Measurements from ENCODE around the gene YWHAE.
A peak's percentile ranks its signal among the peaks of the same experiment; 100 is the strongest.

Gene YWHAE

GRCh38 chr17:1414001-1414574 is 14.1 kb upstream of the YWHAE start:
- H3K4me3 ChIP-seq (ENCODE audit: control insufficient read depth in 1 of 7, extremely low read depth in 1 of 7, insufficient read depth in 4 of 7, low read depth in 2 of 7, low read length in 6 of 7), result no peak overlapping the region
- WGBS (ENCODE audit: insufficient coverage), result 81% methylated on average over 6 of the region's 9 CpGs
- no peaks in the 10 kb centered on the region for H3K9me3 ChIP-seq (ENCODE audit: control extremely low read depth in 1 of 5, control insufficient read depth in 4 of 5, insufficient read depth in 2 of 5, low read depth in 1 of 5, low read length in 4 of 5)
- no peaks in the 10 kb centered on the region for H3K36me3 ChIP-seq (ENCODE audit: control insufficient read depth in 4 of 4, insufficient read depth in 4 of 4, low read length in 3 of 4)
- peaks cover 0 to 3% (median under 1%) of the 10 kb centered on the region in 4 experiments for H3K4me1 ChIP-seq (ENCODE audit: control extremely low read depth in 1 of 4, control insufficient read depth in 4 of 4, insufficient read depth in 4 of 4, low read length in 3 of 4)
- H3K27ac ChIP-seq (ENCODE audit: insufficient read depth in 1 of 2, low read depth in 1 of 2, low read length in 2 of 2, poor library complexity in 1 of 2, severe bottlenecking in 2 of 2), result no peak overlapping the region
- DNase-seq, result no peak
- no peaks in the 10 kb centered on the region for H3K27me3 ChIP-seq (replicated peaks in 2 of 5; ENCODE audit: control insufficient read depth in 4 of 5, insufficient read depth in 5 of 5, low read length in 4 of 5)
- CTCF ChIA-PET, result interaction anchor here (1.3 kb wide), 1 partner anchor 10 kb away, joined by 6 read pairs; no protein-coding TSS in a partner anchor
- POLR2A ChIA-PET, result no interaction called here

- no peak overlapping the region for H3K4me3 ChIP-seq (ENCODE audit: control insufficient read depth in 1 of 7, extremely low read depth in 1 of 7, insufficient read depth in 4 of 7, low read depth in 2 of 7, low read length in 6 of 7)
- POLR2A ChIA-PET, result no interaction called here
- no peaks in the 10 kb centered on the region for H3K9me3 ChIP-seq (ENCODE audit: control extremely low read depth in 1 of 5, control insufficient read depth in 4 of 5, insufficient read depth in 2 of 5, low read depth in 1 of 5, low read length in 4 of 5)
- H3K4me1 ChIP-seq (ENCODE audit: control extremely low read depth in 1 of 4, control insufficient read depth in 4 of 4, insufficient read depth in 4 of 4, low read length in 3 of 4), result peaks cover 0 to 3% (median under 1%) of the 10 kb centered on the region in 4 experiments
- H3K27me3 ChIP-seq (replicated peaks in 2 of 5; ENCODE audit: control insufficient read depth in 4 of 5, insufficient read depth in 5 of 5, low read length in 4 of 5), result no peaks in the 10 kb centered on the region
- WGBS (ENCODE audit: insufficient coverage), result 93% methylated on average over 3 of the region's 6 CpGs
- no peaks in the 10 kb centered on the region for H3K36me3 ChIP-seq (ENCODE audit: control insufficient read depth in 4 of 4, insufficient read depth in 4 of 4, low read length in 3 of 4)
- CTCF ChIA-PET, result interaction anchor here (1.3 kb wide), 1 partner anchor 11 kb away, joined by 6 read pairs; no protein-coding TSS in a partner anchor
- DNase-seq, result no peak
- no peak overlapping the region for H3K27ac ChIP-seq (ENCODE audit: insufficient read depth in 1 of 2, low read depth in 1 of 2, low read length in 2 of 2, poor library complexity in 1 of 2, severe bottlenecking in 2 of 2)
Observed at GRCh38 chr17:1413281-1413791, 13.3 kb upstream of the YWHAE start.

GRCh38 chr17:1412185-1413110 is 12.4 kb upstream of the YWHAE start:
- 97% methylated on average over 21 of the region's 27 CpGs for WGBS (ENCODE audit: insufficient coverage)

GRCh38 chr17:1402262-1402586 is 2.2 kb upstream of the YWHAE start:
- peaks cover 0 to 5% (median 0%) of the 10 kb centered on the region in 4 experiments for H3K36me3 ChIP-seq (ENCODE audit: control insufficient read depth in 4 of 4, insufficient read depth in 4 of 4, low read length in 3 of 4)
- H3K27ac ChIP-seq (ENCODE audit: insufficient read depth in 1 of 2, low read depth in 1 of 2, low read length in 2 of 2, poor library complexity in 1 of 2, severe bottlenecking in 2 of 2), result no peak overlapping the region
- ChIA-PET CTCF (interaction anchor here (0.8 to 1.2 kb wide), 3 partner anchors 11 to 227 kb away, joined by 3 to 4 read pairs (median 3); no protein-coding TSS in a partner anchor), POLR2A (no interaction called here)
- peaks cover 15 to 21% (median 19%) of the 10 kb centered on the region in 4 experiments for H3K4me1 ChIP-seq (ENCODE audit: control extremely low read depth in 1 of 4, control insufficient read depth in 4 of 4, insufficient read depth in 4 of 4, low read length in 3 of 4)
- no peaks in the 10 kb centered on the region for H3K9me3 ChIP-seq (ENCODE audit: control extremely low read depth in 1 of 5, control insufficient read depth in 4 of 5, insufficient read depth in 2 of 5, low read depth in 1 of 5, low read length in 4 of 5)
- no peak overlapping the region for H3K4me3 ChIP-seq (ENCODE audit: control insufficient read depth in 1 of 7, extremely low read depth in 1 of 7, insufficient read depth in 4 of 7, low read depth in 2 of 7, low read length in 6 of 7)
- WGBS (ENCODE audit: insufficient coverage), result no CpG with 5 or more reads among the region's 4 CpGs
- no peak for DNase-seq
- no peaks in the 10 kb centered on the region for H3K27me3 ChIP-seq (replicated peaks in 2 of 5; ENCODE audit: control insufficient read depth in 4 of 5, insufficient read depth in 5 of 5, low read length in 4 of 5)

More at GRCh38 chr17:1412185-1413110, 12.4 kb upstream of the YWHAE start:
- POLR2A ChIA-PET, result no interaction called here
- Histone ChIP-seq H3K36me3 (ENCODE audit: control insufficient read depth in 4 of 4, insufficient read depth in 4 of 4, low read length in 3 of 4) (no peaks in the 10 kb centered on the region), H3K27me3 (replicated peaks in 2 of 5; ENCODE audit: control insufficient read depth in 4 of 5, insufficient read depth in 5 of 5, low read length in 4 of 5) (no peaks in the 10 kb centered on the region), H3K9me3 (ENCODE audit: control extremely low read depth in 1 of 5, control insufficient read depth in 4 of 5, insufficient read depth in 2 of 5, low read depth in 1 of 5, low read length in 4 of 5) (no peaks in the 10 kb centered on the region), H3K4me1 (ENCODE audit: control extremely low read depth in 1 of 4, control insufficient read depth in 4 of 4, insufficient read depth in 4 of 4, low read length in 3 of 4) (peaks cover 0 to 3% (median under 1%) of the 10 kb centered on the region in 4 experiments), H3K4me3 (ENCODE audit: control insufficient read depth in 1 of 7, extremely low read depth in 1 of 7, insufficient read depth in 4 of 7, low read depth in 2 of 7, low read length in 6 of 7) (no peak overlapping the region), H3K27ac (ENCODE audit: insufficient read depth in 1 of 2, low read depth in 1 of 2, low read length in 2 of 2, poor library complexity in 1 of 2, severe bottlenecking in 2 of 2) (no peak overlapping the region)
- CTCF ChIA-PET, result no interaction called here
- no peak for DNase-seq

DNA sequence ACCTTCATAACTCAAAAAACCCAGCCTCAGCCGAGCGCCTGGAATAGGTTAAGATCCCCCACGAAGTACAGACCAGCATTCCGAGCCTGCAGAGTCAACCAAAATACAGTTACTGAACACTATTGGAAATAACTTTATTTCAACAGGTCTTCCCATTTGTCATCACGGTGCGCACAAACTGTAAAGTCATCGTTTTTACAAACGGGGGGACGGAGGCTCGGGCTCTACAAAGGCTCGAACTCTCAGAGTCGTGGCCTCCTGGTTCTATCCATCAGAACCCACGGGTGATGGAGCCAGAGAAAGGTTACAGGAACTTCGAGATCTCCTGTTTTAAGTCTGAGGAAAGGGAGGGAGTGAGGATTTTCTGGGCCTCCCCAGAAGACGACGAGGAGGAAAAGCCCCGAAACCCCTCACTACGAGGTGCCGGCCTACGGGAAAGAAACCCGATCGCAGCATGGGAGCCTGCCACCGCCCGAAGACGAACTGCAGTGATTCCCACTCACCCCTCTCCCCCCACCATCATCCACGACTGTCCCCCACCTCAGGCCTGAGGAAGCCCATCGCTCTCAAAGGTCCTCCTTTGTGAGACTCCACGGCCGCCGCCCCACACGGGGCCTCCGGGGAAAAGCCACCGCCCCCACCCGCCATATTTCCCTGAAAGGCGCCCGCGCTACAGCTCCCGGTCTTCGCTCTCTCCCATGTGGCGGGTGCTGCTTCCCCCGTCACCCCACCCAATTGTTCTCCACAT is 917 bp downstream of the YWHAE start:
- 1% methylated on average over 27 of the region's 41 CpGs for WGBS (ENCODE audit: insufficient coverage)
- ChIA-PET CTCF (interaction anchor here (0.7 to 2.7 kb wide), 2 partner anchors 7 to 73 kb away, joined by 3 to 9 read pairs; no protein-coding TSS in a partner anchor), POLR2A (interaction anchor here (1.3 to 1.7 kb wide), 2 partner anchors 34 to 116 kb away, joined by 3 to 13 read pairs; no protein-coding TSS in a partner anchor)
- DNase-seq, result peak; percentile 27 to 63 (median 43)
- Histone ChIP-seq H3K9me3 (ENCODE audit: control extremely low read depth in 1 of 5, control insufficient read depth in 4 of 5, insufficient read depth in 2 of 5, low read depth in 1 of 5, low read length in 4 of 5) (no peaks in the 10 kb centered on the region), H3K27ac (ENCODE audit: insufficient read depth in 1 of 2, low read depth in 1 of 2, low read length in 2 of 2, poor library complexity in 1 of 2, severe bottlenecking in 2 of 2) (peak overlapping the region; percentile 95 to 99), H3K27me3 (replicated peaks in 2 of 5; ENCODE audit: control insufficient read depth in 4 of 5, insufficient read depth in 5 of 5, low read length in 4 of 5) (no peaks in the 10 kb centered on the region), H3K4me3 (ENCODE audit: control insufficient read depth in 1 of 7, extremely low read depth in 1 of 7, insufficient read depth in 4 of 7, low read depth in 2 of 7, low read length in 6 of 7) (peak overlapping the region; percentile 92 to 99 (median 96)), H3K36me3 (ENCODE audit: control insufficient read depth in 4 of 4, insufficient read depth in 4 of 4, low read length in 3 of 4) (peaks cover 0 to 16% (median 0%) of the 10 kb centered on the region in 4 experiments), H3K4me1 (ENCODE audit: control extremely low read depth in 1 of 4, control insufficient read depth in 4 of 4, insufficient read depth in 4 of 4, low read length in 3 of 4) (peaks cover 16 to 25% (median 20%) of the 10 kb centered on the region in 4 experiments)

- Histone ChIP-seq H3K27me3 (replicated peaks in 2 of 5; ENCODE audit: control insufficient read depth in 4 of 5, insufficient read depth in 5 of 5, low read length in 4 of 5) (no peaks in the 10 kb centered on the region), H3K9me3 (ENCODE audit: control extremely low read depth in 1 of 5, control insufficient read depth in 4 of 5, insufficient read depth in 2 of 5, low read depth in 1 of 5, low read length in 4 of 5) (no peaks in the 10 kb centered on the region), H3K36me3 (ENCODE audit: control insufficient read depth in 4 of 4, insufficient read depth in 4 of 4, low read length in 3 of 4) (peaks cover 0 to 24% (median 2%) of the 10 kb centered on the region in 4 experiments), H3K27ac (ENCODE audit: insufficient read depth in 1 of 2, low read depth in 1 of 2, low read length in 2 of 2, poor library complexity in 1 of 2, severe bottlenecking in 2 of 2) (peak overlapping the region; percentile 95 to 99), H3K4me3 (ENCODE audit: control insufficient read depth in 1 of 7, extremely low read depth in 1 of 7, insufficient read depth in 4 of 7, low read depth in 2 of 7, low read length in 6 of 7) (peak overlapping the region in 6 of 7 experiments; percentile 92 to 99 (median 96)), H3K4me1 (ENCODE audit: control extremely low read depth in 1 of 4, control insufficient read depth in 4 of 4, insufficient read depth in 4 of 4, low read length in 3 of 4) (peaks cover 16 to 31% (median 20%) of the 10 kb centered on the region in 4 experiments)
- DNase-seq, result peak in 2 of 3 donors; percentile 40 to 49
- POLR2A ChIA-PET, result no interaction called here
- CTCF ChIA-PET, result interaction anchor here (1.6 to 1.9 kb wide), 2 partner anchors 32 to 36 kb away, joined by 4 to 10 read pairs; no protein-coding TSS in a partner anchor
- 0% methylated on average over 1 of the region's 2 CpGs for WGBS (ENCODE audit: insufficient coverage)
Observed at GRCh38 chr17:1398028-1398427, 2.0 kb downstream of the YWHAE start.

Measured in common myeloid progenitor, CD34-positive (primary cell).